ENCODE results near the gene CDK14.

DNA sequence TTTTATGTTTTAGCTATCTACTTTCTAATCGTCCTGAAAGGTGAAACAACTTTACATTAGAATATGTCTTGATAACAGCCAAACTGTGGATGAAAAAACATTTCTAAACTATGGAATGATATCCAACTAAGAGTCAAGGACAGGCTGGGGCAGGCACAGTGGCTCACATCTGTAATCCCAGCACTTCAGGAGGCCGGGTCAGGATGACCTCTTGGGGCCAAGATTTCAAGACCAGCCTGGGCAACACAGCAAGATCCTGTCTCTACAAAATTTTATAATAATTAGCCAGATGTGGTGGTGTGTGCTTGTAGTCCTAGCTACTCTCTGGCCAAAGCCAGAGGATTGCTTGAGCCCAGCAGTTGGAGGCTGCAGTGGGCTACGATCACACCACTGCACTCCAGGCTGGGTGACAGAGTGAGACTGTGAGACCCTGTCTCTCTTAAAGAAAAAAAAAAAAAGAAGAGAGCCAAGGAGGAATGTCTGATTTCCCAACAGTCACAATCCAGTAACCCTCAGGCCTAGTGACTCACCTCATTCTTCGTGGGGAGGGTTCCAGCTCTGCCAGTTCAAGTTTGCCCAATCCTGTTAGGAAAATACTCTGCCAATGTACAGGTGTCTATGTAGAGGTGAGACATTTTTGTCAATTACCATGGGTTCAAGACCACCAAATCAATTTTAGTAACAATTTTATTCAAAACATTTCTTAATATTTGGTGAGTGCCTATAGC lies 653.5 kb downstream of the CDK14 start:
- TF ChIP-seq POLR2AphosphoS5 (IDR thresholded peaks at IDR 0.05; ENCODE audit: low read depth, low read length) (no peak), BRCA1 (IDR thresholded peaks at IDR 0.05; ENCODE audit: low read depth, low read length) (no peak), EP300 (IDR thresholded peaks at IDR 0.05; ENCODE audit: borderline replicate concordance in 1 of 2, low read depth in 2 of 2, low read length in 2 of 2) (no peak), EZH2 (IDR thresholded peaks at IDR 0.05; ENCODE audit: low read depth, low read length, severe bottlenecking) (no peak), POLR2A (IDR thresholded peaks at IDR 0.05; ENCODE audit: control extremely low read depth in 1 of 2, low read depth in 2 of 2, low read length in 2 of 2) (no peak), CREB1 (IDR thresholded peaks at IDR 0.05) (no peak), RNF2 (IDR thresholded peaks at IDR 0.05; ENCODE audit: borderline replicate concordance, low read depth, low read length, missing control alignments, poor library complexity, severe bottlenecking) (no peak), CBX5 (IDR thresholded peaks at IDR 0.05; ENCODE audit: low read depth, low read length) (no peak), HDAC2 (IDR thresholded peaks at IDR 0.05; ENCODE audit: borderline replicate concordance in 1 of 2, low read depth in 2 of 2, low read length in 2 of 2) (no peak), EGR1 (IDR thresholded peaks at IDR 0.05; ENCODE audit: borderline replicate concordance, low read depth, low read length) (no peak), TAF1 (IDR thresholded peaks at IDR 0.05; ENCODE audit: low read depth, low read length) (no peak), YY1 (IDR thresholded peaks at IDR 0.05; ENCODE audit: low read depth, low read length) (no peak), BCL11A (IDR thresholded peaks at IDR 0.05; ENCODE audit: low read depth in 2 of 2, low read length in 2 of 2) (no peak)
- TF ChIP-seq, protein P1, sequence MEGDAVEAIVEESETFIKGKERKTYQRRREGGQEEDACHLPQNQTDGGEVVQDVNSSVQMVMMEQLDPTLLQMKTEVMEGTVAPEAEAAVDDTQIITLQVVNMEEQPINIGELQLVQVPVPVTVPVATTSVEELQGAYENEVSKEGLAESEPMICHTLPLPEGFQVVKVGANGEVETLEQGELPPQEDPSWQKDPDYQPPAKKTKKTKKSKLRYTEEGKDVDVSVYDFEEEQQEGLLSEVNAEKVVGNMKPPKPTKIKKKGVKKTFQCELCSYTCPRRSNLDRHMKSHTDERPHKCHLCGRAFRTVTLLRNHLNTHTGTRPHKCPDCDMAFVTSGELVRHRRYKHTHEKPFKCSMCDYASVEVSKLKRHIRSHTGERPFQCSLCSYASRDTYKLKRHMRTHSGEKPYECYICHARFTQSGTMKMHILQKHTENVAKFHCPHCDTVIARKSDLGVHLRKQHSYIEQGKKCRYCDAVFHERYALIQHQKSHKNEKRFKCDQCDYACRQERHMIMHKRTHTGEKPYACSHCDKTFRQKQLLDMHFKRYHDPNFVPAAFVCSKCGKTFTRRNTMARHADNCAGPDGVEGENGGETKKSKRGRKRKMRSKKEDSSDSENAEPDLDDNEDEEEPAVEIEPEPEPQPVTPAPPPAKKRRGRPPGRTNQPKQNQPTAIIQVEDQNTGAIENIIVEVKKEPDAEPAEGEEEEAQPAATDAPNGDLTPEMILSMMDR (IDR thresholded peaks at IDR 0.05; ENCODE audit: control extremely low read depth in 1 of 3, insufficient read depth in 1 of 3, low read depth in 1 of 3, low read length in 3 of 3): no peak
